K562 (cell line): ENCODE measurements around the gene LINC00632. TPM values are rescaled to one million over a fixed set of nuclear protein-coding genes. Genes with fewer than 3 reads are reported as not detected.

Experiments used
- ATAC-seq: fragments of 200-7000 bp; cut with Tn5 transposase; 3 replicates; pipeline ENCODE4 v1.9.1; 2020; ENCODE audit warnings: moderate library complexity
- BruUV-seq: library from RNA; stranded (reverse); fragments of 400-500 nt; replicated peaks from 2 replicates; lab custom pipeline; 2021; lab: Mats Ljungman, UMichigan
- CTCF ChIA-PET: fragments of 300-600 bp; formaldehyde crosslinking; extraction: SDS; loops from one replicate; lab custom pipeline; 2021; ENCODE audit warnings: low intra/inter-chr PET ratio; lab: Yijun Ruan, JAX
- POLR2A ChIA-PET: fragments of 300-600, 350-650 bp; sonication (Branson Sonifier 250); formaldehyde crosslinking; extraction: SDS; loops from one replicate; lab custom pipeline; 2021; ENCODE audit warnings: antibody characterized with exemption, inconsistent platforms; lab: Yijun Ruan, JAX
- DNase-seq, 4 experiments: peaks; one replicate each; pipeline versions ENCODE4 v3.0.0 to v3.0.0-alpha.2; 2011 to 2018; ENCODE audit warnings: low spot score in 3 of 4, mixed read lengths in 3 of 4; ENCODE audit errors: extremely low read depth in 1 of 4
- FAIRE-seq: peaks from 2 replicates; lab custom pipeline; 2011; peaks lifted over from hg19 to GRCh38; lab: Jason Lieb, UNC
- H2AFZ ChIP-seq: 2 replicates; pipeline ENCODE4 v1.6.0; 2011; ENCODE audit warnings: low read depth, low read length, control low read depth, inconsistent platforms
- H3K27ac ChIP-seq: fragments of 200-600 bp; 3 replicates; pipeline ENCODE4 v1.8.0; 2011; ENCODE audit warnings: low read depth, mild to moderate bottlenecking, control low read depth, inconsistent platforms, low read length, moderate library complexity, mixed read lengths; ENCODE audit errors: extremely low read depth
- H3K27me3 ChIP-seq, 2 experiments: fragments of 300-600 bp in 1 of 2; 2 replicates in 1 of 2; 3 replicates in 1 of 2; pipeline versions ENCODE4 v1.6.0 to v1.8.0; 2011; ENCODE audit warnings: inconsistent platforms in 2 of 2, low read length in 2 of 2, mild to moderate bottlenecking in 1 of 2, mixed read lengths in 1 of 2, moderate library complexity in 1 of 2; ENCODE audit not compliant: control insufficient read depth in 2 of 2, insufficient read depth in 2 of 2
- H3K36me3 ChIP-seq: fragments of 300-600 bp; 3 replicates; pipeline ENCODE4 v1.8.0; 2011; ENCODE audit warnings: mild to moderate bottlenecking, low read length, inconsistent platforms; ENCODE audit not compliant: control insufficient read depth, insufficient read depth
- H3K4me1 ChIP-seq, 2 experiments: fragments of 200-600 bp in 1 of 2; replicated peaks in 1 of 2; 2 replicates in 1 of 2; 3 replicates in 1 of 2; pipeline versions ENCODE4 v1.5.1 to v1.8.0; 2011; ENCODE audit warnings: inconsistent platforms in 2 of 2, low read length in 2 of 2, mild to moderate bottlenecking in 1 of 2, mixed read lengths in 1 of 2, moderate library complexity in 1 of 2; ENCODE audit not compliant: control insufficient read depth in 2 of 2, insufficient read depth in 2 of 2
- H3K4me2 ChIP-seq: 2 replicates; pipeline ENCODE4 v1.6.1; 2011; ENCODE audit warnings: low read length, control low read depth, inconsistent platforms, mixed read lengths; ENCODE audit not compliant: insufficient read depth
- H3K4me3 ChIP-seq: fragments of 200-600 bp; sonication (generic), shearing (Covaris generic); 2 replicates; pipeline ENCODE4 v1.5.1; 2016; ENCODE audit warnings: control low read depth, inconsistent platforms
- H3K79me2 ChIP-seq: fragments of 200-600 bp; 3 replicates; pipeline ENCODE4 v1.8.0; 2011; ENCODE audit warnings: low read length, inconsistent platforms; ENCODE audit not compliant: control insufficient read depth, insufficient read depth
- H3K9ac ChIP-seq, 2 experiments: 2 replicates each; pipeline versions ENCODE4 v1.6.0 to v1.6.1; 2011; ENCODE audit warnings: low read depth in 2 of 2, low read length in 2 of 2, control low read depth in 1 of 2, inconsistent platforms in 1 of 2, mild to moderate bottlenecking in 1 of 2, mixed read lengths in 1 of 2; ENCODE audit not compliant: insufficient read depth in 1 of 2
- H3K9me1 ChIP-seq: one replicate; pipeline ENCODE4 v1.6.0; 2011; ENCODE audit warnings: inconsistent platforms, mild to moderate bottlenecking, low read length, moderate library complexity; ENCODE audit not compliant: control insufficient read depth, insufficient read depth
- H3K9me3 ChIP-seq: replicated peaks from 2 replicates; pipeline ENCODE4 v1.5.1; 2011; ENCODE audit warnings: low read depth, low read length, inconsistent platforms; ENCODE audit not compliant: control insufficient read depth, insufficient read depth
- H4K20me1 ChIP-seq: replicated peaks from 2 replicates; pipeline ENCODE4 v1.6.1; 2011; ENCODE audit warnings: low read length, inconsistent platforms, mixed read lengths; ENCODE audit not compliant: control insufficient read depth, insufficient read depth
- ATF1 ChIP-seq, 2 experiments: fragments of 450-650 bp in 1 of 2; IDR thresholded peaks; 2 replicates each; pipeline ENCODE4 v1.6.1; 2016; ENCODE audit warnings: missing compliant biosample characterization in 1 of 2, missing genetic modification characterization in 1 of 2
- BDP1 ChIP-seq: IDR thresholded peaks from 3 replicates; pipeline ENCODE4 v1.6.1; 2011; ENCODE audit not compliant: insufficient read length, insufficient read depth
- DDX20 ChIP-seq: fragments of 450-650 bp; IDR thresholded peaks from 2 replicates; pipeline ENCODE4 v1.6.1; 2016; ENCODE audit warnings: missing genetic modification characterization, low read depth, mild to moderate bottlenecking, missing compliant biosample characterization, moderate library complexity
- ETV1 ChIP-seq: fragments of 450-650 bp; conservative IDR thresholded peaks from 2 replicates; pipeline ENCODE4 v1.6.1; 2016; ENCODE audit warnings: missing genetic modification characterization, control low read depth, low read depth, missing compliant biosample characterization
- FOSL1 ChIP-seq: fragments of 200-800 bp; sonication (Bioruptor generic); conservative IDR thresholded peaks from 2 replicates; pipeline ENCODE4 v1.6.1; 2016; ENCODE audit warnings: missing genetic modification characterization, missing compliant biosample characterization
- HDAC2 ChIP-seq: fragments of 450-650 bp; IDR thresholded peaks from 2 replicates; pipeline ENCODE4 v1.6.1; 2016; ENCODE audit warnings: mild to moderate bottlenecking
- HDAC6 ChIP-seq: IDR thresholded peaks from 2 replicates; pipeline ENCODE4 v1.6.1; 2012; ENCODE audit warnings: low read depth, mild to moderate bottlenecking, control low read depth, inconsistent platforms, low read length, moderate library complexity
- JUNB ChIP-seq: fragments of 450-650 bp; formaldehyde crosslinking; conservative IDR thresholded peaks from 2 replicates; pipeline ENCODE4 v1.4.0; 2020; ENCODE audit warnings: mild to moderate bottlenecking
- KDM5B ChIP-seq: fragments of 200-600 bp; sonication (generic); IDR thresholded peaks from 2 replicates; pipeline ENCODE4 v1.6.1; 2012; ENCODE audit warnings: low read depth, mild to moderate bottlenecking, moderate library complexity, low read length, control low read depth, inconsistent platforms; ENCODE audit not compliant: insufficient replicate concordance
- LARP7 ChIP-seq: fragments of 450-650 bp; IDR thresholded peaks from 2 replicates; pipeline ENCODE4 v1.6.1; 2016
- MAFK ChIP-seq: IDR thresholded peaks from 2 replicates; pipeline ENCODE4 v1.6.1; 2011; ENCODE audit warnings: low read length, improper control_type of control experiment
- PHTF2 ChIP-seq: fragments of 250-450 bp; sonication (Bioruptor Pico); IDR thresholded peaks from 2 replicates; pipeline ENCODE4 v1.5.0; 2021; ENCODE audit warnings: mild to moderate bottlenecking
- POLR2G ChIP-seq: fragments of 200-400 bp; formaldehyde crosslinking; IDR thresholded peaks from 2 replicates; pipeline ENCODE4 v1.6.1; 2017; ENCODE audit warnings: low read depth, mild to moderate bottlenecking, antibody characterized with exemption, low read length, moderate library complexity
- RBM15 ChIP-seq: fragments of 200-400 bp; formaldehyde crosslinking; IDR thresholded peaks from 2 replicates; pipeline ENCODE4 v1.6.1; 2018; ENCODE audit warnings: mild to moderate bottlenecking, low read length, moderate library complexity; ENCODE audit not compliant: insufficient read depth
- SREBF1 ChIP-seq: fragments of 150-350 bp; IDR thresholded peaks from 2 replicates; pipeline ENCODE4 v1.6.1; 2014; ENCODE audit warnings: antibody characterized with exemption, low read depth, low read length, borderline replicate concordance
- SRSF3 ChIP-seq: fragments of 200-400 bp; formaldehyde crosslinking; IDR thresholded peaks from 2 replicates; pipeline ENCODE4 v1.6.1; 2016; ENCODE audit warnings: mild to moderate bottlenecking, low read length, moderate library complexity; ENCODE audit not compliant: insufficient read depth
- TAF9B ChIP-seq: fragments of 450-650 bp; IDR thresholded peaks from 2 replicates; pipeline ENCODE4 v1.6.1; 2018; ENCODE audit warnings: mild to moderate bottlenecking; ENCODE audit not compliant: partially characterized antibody
- ZBTB17 ChIP-seq: fragments of 450-650 bp; formaldehyde crosslinking; IDR thresholded peaks from 2 replicates; pipeline ENCODE4 v1.4.0; 2020; ENCODE audit warnings: mild to moderate bottlenecking
- ZFP1 ChIP-seq: fragments of 450-650 bp; formaldehyde crosslinking; IDR thresholded peaks from 2 replicates; pipeline ENCODE4 v1.4.0; 2020; ENCODE audit warnings: mild to moderate bottlenecking, mixed read lengths
- ZNF57 ChIP-seq: fragments of 450-650 bp; formaldehyde crosslinking; IDR thresholded peaks from 2 replicates; pipeline ENCODE4 v1.4.0; 2020; ENCODE audit warnings: mild to moderate bottlenecking, moderate library complexity
- ZNF76 ChIP-seq: fragments of 250-450 bp; sonication (Bioruptor Pico); IDR thresholded peaks from 2 replicates; pipeline ENCODE4 v1.4.0; 2020; ENCODE audit warnings: mild to moderate bottlenecking, moderate library complexity, borderline replicate concordance
- in situ Hi-C: fragments of 300-500 bp; cut with MboI; formaldehyde crosslinking; loops from 4 replicates; pipeline ENCODE4 v1.15.0; 2018; ENCODE audit warnings: inconsistent platforms, mixed read lengths
- intact Hi-C: fragments of 100-400 bp; cut with micrococcal nuclease; formaldehyde crosslinking; loops from 2 replicates; pipeline ENCODE4 v1.14.2; 2022
- polyA plus RNA-seq, 8 experiments: library from polyadenylated mRNA; depleted of rRNA in 4 of 8; stranded (reverse) in 5 of 8; unstranded in 3 of 8; fragments of >200 nt; fragmentation: Nextera tagmentation in 2 of 8; fragmentation: Illumina TruSeq in 1 of 8; extraction: Ambion mirVana in 2 of 8; extraction: Trizol in 1 of 8; gene quantifications; 2 replicates each; pipeline versions ENCODE4 v1.2.1 to v1.2.3, GENCODE V29; 2011 to 2014; ENCODE audit warnings: inconsistent platforms in 1 of 8, missing spikeins in 1 of 8
- total RNA-seq, 7 experiments: library from RNA; depleted of rRNA in 6 of 7; stranded (reverse); fragments of >200 nt in 6 of 7; fragmentation: Illumina TruSeq in 2 of 7; extraction: Trizol in 2 of 7; gene quantifications; 2 replicates each; pipeline versions ENCODE4 v1.2.1 to v1.2.3, GENCODE V29; 2011 to 2021; ENCODE audit warnings: low replicate concordance in 1 of 7
- TF ChIP-seq, protein P1 (sequence below): fragments of 250-450 bp; sonication (Bioruptor Pico); IDR thresholded peaks from 2 replicates; pipeline ENCODE4 v1.8.0; 2022; ENCODE audit warnings: moderate library complexity, mild to moderate bottlenecking, inconsistent platforms
- TF ChIP-seq, protein P2 (sequence below), 2 experiments: fragments of 250-450 bp in 1 of 2; fragments of 450-650 bp in 1 of 2; sonication (Bioruptor Pico) in 1 of 2; IDR thresholded peaks; 2 replicates each; pipeline versions ENCODE4 v1.6.1 to v1.8.0; 2016 to 2021; ENCODE audit warnings: mild to moderate bottlenecking in 2 of 2, moderate library complexity in 2 of 2, missing compliant biosample characterization in 1 of 2, missing genetic modification characterization in 1 of 2

Gene LINC00632
- total and polyA plus RNA-seq, 9 of the 15 experiments (the other 6 are each of a cell fraction or from before 2014, with no cell fraction given), result 0.06 to 0.20 TPM; not detected in 7

DNA sequence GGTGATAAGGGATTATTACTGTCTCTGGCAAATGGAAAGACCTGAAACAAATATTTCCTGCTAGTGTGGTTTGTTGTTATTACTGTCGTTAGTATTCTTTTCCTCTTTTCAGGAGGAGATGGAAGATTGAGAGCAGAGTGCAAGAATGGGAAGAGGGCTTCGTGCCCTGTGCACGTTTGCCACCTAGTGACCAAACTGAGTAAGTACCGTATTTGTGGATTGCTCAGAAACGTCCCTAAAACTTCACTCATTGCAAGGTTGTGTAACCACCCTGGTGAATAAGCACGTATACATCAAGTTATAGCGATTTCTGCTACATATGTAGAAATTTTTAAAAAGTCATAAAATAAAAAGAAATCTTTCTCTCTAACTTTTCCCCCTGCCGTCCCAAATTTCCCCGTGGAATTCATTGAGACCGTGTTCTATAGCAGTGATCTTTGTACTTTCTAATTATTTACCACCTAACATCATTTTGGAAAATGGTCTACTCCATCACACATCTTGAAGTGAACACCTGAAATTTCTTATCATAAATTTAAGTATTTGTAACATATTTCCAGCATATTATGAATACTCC, 24.3 kb downstream of the LINC00632 start (continued):
- TF ChIP-seq ZNF76 (CRISPR knock-in tag) (no peak), ETV1 (no peak), POLR2G (no peak), BDP1 (no peak), TAF9B (no peak), ZBTB17 (CRISPR knock-in tag) (no peak), HDAC6 (no peak), PHTF2 (CRISPR knock-in tag) (no peak), ZNF57 (no peak)
- TF ChIP-seq, protein P1, sequence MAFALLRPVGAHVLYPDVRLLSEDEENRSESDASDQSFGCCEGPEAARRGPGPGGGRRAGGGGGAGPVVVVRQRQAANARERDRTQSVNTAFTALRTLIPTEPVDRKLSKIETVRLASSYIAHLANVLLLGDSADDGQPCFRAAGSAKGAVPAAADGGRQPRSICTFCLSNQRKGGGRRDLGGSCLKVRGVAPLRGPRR (CRISPR knock-in tag), result no peak

DNA sequence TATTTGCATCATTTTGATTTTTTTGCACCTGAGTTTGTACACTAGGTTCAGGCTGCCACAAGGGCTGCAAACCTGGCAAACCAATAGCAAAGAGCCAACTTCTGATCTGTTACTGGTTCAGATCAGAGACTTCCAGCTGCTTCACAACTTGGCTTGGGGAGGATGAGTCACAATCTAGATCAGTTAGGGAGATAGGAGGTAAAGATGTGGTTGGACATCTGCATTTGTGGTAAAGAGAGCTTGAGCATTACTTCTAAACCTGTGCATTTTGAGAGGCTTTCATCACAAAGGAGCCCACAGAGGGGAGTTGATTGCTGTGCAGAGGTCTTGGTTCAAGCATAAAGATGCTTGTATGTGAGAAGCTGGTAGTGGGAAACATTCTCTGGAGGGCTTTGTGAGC, 34.5 kb downstream of the LINC00632 start:
- Histone ChIP-seq H3K4me2 (no peak overlapping the region), H3K4me1 (no peaks in the 10 kb centered on the region), H3K36me3 (no peaks in the 10 kb centered on the region), H3K27ac (no peak overlapping the region), H2AFZ (no peak overlapping the region), H3K27me3 (no peaks in the 10 kb centered on the region), H4K20me1 (no peaks in the 10 kb centered on the region), H3K9me3 (no peaks in the 10 kb centered on the region), H3K79me2 (no peaks in the 10 kb centered on the region), H3K9ac (no peak overlapping the region), H3K9me1 (no peaks in the 10 kb centered on the region), H3K4me3 (no peak overlapping the region)
- BruUV-seq, result no TSS peak
- ATAC-seq (no peak), DNase-seq (no peak), FAIRE-seq (no peak)
- ChIA-PET CTCF (no interaction called here), POLR2A (no interaction called here)
- TF ChIP-seq SREBF1, result no peak
- TF ChIP-seq KDM5B, result no peak
- no peak for TF ChIP-seq MAFK
- TF ChIP-seq, protein P2, sequence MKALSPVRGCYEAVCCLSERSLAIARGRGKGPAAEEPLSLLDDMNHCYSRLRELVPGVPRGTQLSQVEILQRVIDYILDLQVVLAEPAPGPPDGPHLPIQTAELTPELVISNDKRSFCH (CRISPR knock-in tag; IDR thresholded peaks at IDR 0.05), result no peak
- TF ChIP-seq, protein P2 (tag; IDR thresholded peaks at IDR 0.05), result no peak
- no peak for TF ChIP-seq LARP7
- TF ChIP-seq ATF1 (CRISPR knock-in tag; IDR thresholded peaks at IDR 0.05), result no peak
- TF ChIP-seq ATF1 (tag; IDR thresholded peaks at IDR 0.05), result no peak
- no peak for TF ChIP-seq ZFP1
- TF ChIP-seq FOSL1, result no peak
- no peak for TF ChIP-seq SRSF3
- no peak for TF ChIP-seq DDX20 (tag)
- TF ChIP-seq RBM15, result no peak
- TF ChIP-seq JUNB (CRISPR knock-in tag), result no peak
- TF ChIP-seq HDAC2, result no peak
- in situ Hi-C loops (no loop called here), intact Hi-C loops (no loop called here)
